Embryonic facial prominence (tissue), 1 donor: ENCODE results near the gene TOPAZ1.
A peak's percentile ranks its signal among the peaks of the same experiment; 100 is the strongest.

Experiments used
- DNase-seq: peaks from one replicate; pipeline ENCODE4 v3.0.0-alpha.2; 2016; ENCODE audit errors: extremely low spot score

Gene TOPAZ1

GRCh38 chr3:44242721-44243120 lies 1.0 kb downstream of the TOPAZ1 start:
- no peak for DNase-seq

- DNase-seq: no peak
These were observed 6.5 kb downstream of the TOPAZ1 start for GRCh38 chr3:44248152-44248551.

- no peak for DNase-seq
These were observed 10.8 kb downstream of the TOPAZ1 start for GRCh38 chr3:44252332-44252959.

GRCh38 chr3:44259404-44259803 lies 17.7 kb downstream of the TOPAZ1 start:
- DNase-seq: no peak

- DNase-seq: no peak
These were observed 22.5 kb downstream of the TOPAZ1 start for GRCh38 chr3:44264146-44264545.

GRCh38 chr3:44265815-44266214 lies 24.1 kb downstream of the TOPAZ1 start:
- DNase-seq: no peak

- no peak for DNase-seq
These were observed 30.5 kb downstream of the TOPAZ1 start for GRCh38 chr3:44272191-44272590.

GRCh38 chr3:44277925-44278324 lies 36.2 kb downstream of the TOPAZ1 start:
- no peak for DNase-seq

- no peak for DNase-seq
These were observed 38.4 kb downstream of the TOPAZ1 start for GRCh38 chr3:44280077-44280476.

GRCh38 chr3:44280631-44281030 lies 38.9 kb downstream of the TOPAZ1 start:
- no peak for DNase-seq

GRCh38 chr3:44284949-44285348 lies 43.3 kb downstream of the TOPAZ1 start:
- no peak for DNase-seq

- no peak for DNase-seq
These were observed 48.3 kb downstream of the TOPAZ1 start for GRCh38 chr3:44289882-44290462.

GRCh38 chr3:44292276-44292675 lies 50.6 kb downstream of the TOPAZ1 start:
- no peak for DNase-seq

- no peak for DNase-seq
These were observed 51.3 kb downstream of the TOPAZ1 start for GRCh38 chr3:44292947-44293346.

- no peak for DNase-seq
These were observed 55.6 kb downstream of the TOPAZ1 start for GRCh38 chr3:44297255-44297654.

- DNase-seq: no peak
These were observed 60.1 kb downstream of the TOPAZ1 start for GRCh38 chr3:44301746-44302145.

GRCh38 chr3:44309500-44309899 lies 67.8 kb downstream of the TOPAZ1 start:
- no peak for DNase-seq

GRCh38 chr3:44318891-44319311 lies 77.2 kb downstream of the TOPAZ1 start:
- no peak for DNase-seq

- no peak for DNase-seq
These were observed 79.6 kb downstream of the TOPAZ1 start for GRCh38 chr3:44321335-44321734.

- DNase-seq: peak; percentile 39
These were observed 81.8 kb downstream of the TOPAZ1 start for GRCh38 chr3:44323341-44323955.

GRCh38 chr3:44324584-44324983 lies 82.9 kb downstream of the TOPAZ1 start:
- no peak for DNase-seq

GRCh38 chr3:44326019-44326418 lies 84.3 kb downstream of the TOPAZ1 start:
- no peak for DNase-seq

GRCh38 chr3:44326515-44326914 lies 84.8 kb downstream of the TOPAZ1 start:
- DNase-seq: no peak
